Body of pancreas (tissue), 4 donors: Measurements from ENCODE around the gene FFAR2.

Experiments
- CTCF ChIP-seq, 7 experiments: fragments of 450-650 bp in 4 of 7; fragments of 200-600 bp in 3 of 7; sonication (generic) in 3 of 7; IDR thresholded peaks; one replicate each; pipeline ENCODE4 v1.5.1; 2016 to 2019; ENCODE audit warnings: antibody characterized with exemption in 7 of 7
- POLR2A ChIP-seq, 3 donors: fragments of 450-650 bp; IDR thresholded peaks; one replicate each; pipeline ENCODE4 v1.6.1; 2016; ENCODE audit warnings: antibody characterized with exemption in 3 of 3, mild to moderate bottlenecking in 2 of 3

- TF ChIP-seq CTCF (IDR thresholded peaks at IDR 0.05) (no peak), POLR2A (IDR thresholded peaks at IDR 0.05) (no peak)
Measured at GRCh38 chr19:35447606-35448469, at the start of gene FFAR2.
